NCI-H345 (cell line): ENCODE data around the gene ARL13B.

Experiments
- DNase-seq: peaks from one replicate; lab custom pipeline; 2025; lab: John Stamatoyannopoulos, UW

Gene ARL13B

GRCh38 chr3:94101860-94102259 lies 121.9 kb downstream of the ARL13B start:
- DNase-seq = no peak
